ENCODE measurements around the gene E2F7.

Gene E2F7

DNA sequence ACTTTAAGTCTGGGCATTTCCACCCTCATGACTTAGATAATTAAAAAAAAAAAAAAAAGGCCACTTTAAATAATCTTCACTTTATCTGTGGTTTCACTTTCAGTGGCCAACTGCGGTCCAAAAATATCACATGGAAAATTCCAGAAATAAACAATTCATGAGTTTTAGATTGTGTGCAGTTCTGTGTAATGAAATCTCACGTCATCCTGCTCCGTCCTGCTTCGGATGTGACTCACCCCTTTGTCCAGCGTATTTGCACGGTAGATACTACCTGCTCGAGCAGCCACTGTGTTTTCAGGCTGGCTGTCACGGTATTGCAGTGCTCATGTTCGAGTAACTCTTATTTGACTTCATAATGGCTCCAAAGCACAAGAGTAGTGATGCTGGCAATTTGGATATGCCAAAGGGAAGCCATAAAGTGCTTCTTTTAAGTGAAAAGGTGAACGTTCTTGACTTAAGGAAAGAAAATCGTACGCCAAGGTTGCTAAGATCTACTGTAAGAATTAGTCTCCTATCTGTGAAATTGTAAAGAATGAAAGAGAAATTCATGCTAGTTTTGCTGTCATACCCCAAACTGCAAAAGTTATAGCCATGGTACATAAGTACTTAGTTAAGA, 2.4 kb downstream of the E2F7 start:
- no peak for DNase-seq

DNA sequence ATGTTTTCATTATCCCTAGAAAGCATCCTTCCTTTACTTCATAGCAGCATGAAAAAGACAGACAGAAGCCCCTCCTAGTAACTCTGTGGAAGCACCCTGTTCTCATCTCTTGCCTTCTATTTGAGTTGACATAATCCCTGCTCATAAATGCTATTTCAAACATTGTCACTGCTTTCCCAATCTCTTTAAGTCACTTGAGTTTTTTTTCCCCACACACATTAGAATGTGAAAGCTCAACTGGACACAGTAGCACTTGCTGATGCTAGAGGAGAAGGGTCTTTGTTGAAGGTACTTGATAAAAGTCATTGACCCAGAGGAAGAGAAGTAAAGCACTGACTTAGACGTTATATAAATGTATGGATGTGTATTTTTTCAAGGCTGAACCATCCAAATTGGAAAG, 3.0 kb downstream of the E2F7 start:
- no peak for DNase-seq

DNA sequence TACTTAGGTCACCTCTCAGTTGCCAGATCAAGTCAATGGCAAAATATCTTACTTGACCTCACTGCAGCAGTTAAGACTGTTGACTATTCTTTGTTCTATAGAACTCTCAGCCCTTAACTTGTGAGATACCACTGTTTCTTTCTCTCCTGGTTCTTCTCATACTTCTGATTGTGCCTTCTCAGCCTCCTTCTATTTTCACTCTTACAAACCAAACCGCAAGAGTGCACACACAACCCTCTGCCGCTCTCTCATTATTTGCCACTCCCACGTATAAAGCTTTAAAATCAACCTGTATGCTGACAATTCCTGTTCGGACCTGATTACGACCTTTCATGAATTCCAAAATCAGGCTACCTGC, 4.5 kb downstream of the E2F7 start:
- DNase-seq, result no peak

DNA sequence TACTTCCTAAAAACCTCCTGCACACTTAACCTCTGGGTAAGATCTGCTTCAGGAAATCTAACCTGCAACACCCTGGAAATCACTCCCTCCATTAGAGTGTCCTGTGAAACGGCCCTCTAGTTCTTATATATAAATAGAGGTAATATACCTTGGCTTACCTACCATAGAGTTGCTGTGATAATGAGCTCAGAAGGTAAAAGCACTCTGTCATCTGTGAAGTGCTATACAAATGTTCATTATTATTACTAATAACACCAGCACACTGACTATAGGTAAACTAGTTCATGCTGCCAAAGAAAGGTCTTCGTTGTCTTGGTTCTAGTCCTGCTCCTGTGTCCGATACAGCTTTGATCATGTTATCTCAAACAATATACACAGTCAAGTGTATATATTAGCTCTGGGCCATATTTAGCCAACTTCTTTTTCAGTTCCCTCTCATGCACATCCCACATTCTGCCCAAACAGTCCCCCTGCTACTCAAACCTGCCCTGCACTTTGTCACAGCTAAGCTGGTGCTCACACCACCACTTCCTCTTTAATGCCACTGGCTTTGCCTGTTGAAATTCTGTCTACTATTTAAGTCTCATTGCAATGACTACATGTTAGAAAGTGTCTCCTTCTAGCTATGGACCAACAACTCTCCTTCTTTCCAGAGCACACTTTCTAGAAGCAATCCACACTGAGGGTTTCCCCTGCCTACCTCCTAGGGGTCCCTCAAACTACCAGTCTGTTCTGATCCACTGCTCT, 5.1 kb downstream of the E2F7 start:
- no peak for DNase-seq

- DNase-seq, result no peak
These were observed 6.6 kb downstream of the E2F7 start for GRCh38 chr12:77058740-77059139.

- no peak for DNase-seq
These were observed 10.5 kb downstream of the E2F7 start for GRCh38 chr12:77054851-77055250.

DNA sequence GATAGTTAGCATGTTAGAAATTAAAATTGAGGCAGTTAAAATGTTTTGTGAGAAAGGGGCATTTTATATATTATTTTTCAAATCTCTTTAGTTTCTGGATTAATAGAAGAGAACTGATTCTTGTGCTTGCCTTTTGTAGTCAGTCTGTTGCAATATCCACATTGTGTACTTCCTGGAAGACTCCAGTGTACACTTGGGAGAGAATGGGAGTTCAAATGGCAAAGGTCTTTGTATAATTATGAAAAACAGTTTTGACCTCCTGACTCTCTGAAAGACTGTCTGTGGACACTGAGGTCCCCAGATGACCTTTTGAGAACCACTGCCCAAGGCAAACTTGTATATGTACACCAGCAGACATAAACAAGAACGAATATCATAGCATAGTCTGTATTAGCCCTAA, 12.1 kb downstream of the E2F7 start:
- no peak for DNase-seq

- DNase-seq, result peak; percentile 59
These were observed 15.5 kb downstream of the E2F7 start for GRCh38 chr12:77049767-77050353.

GRCh38 chr12:77047341-77048109, 17.8 kb downstream of the E2F7 start:
- DNase-seq, result no peak

DNA sequence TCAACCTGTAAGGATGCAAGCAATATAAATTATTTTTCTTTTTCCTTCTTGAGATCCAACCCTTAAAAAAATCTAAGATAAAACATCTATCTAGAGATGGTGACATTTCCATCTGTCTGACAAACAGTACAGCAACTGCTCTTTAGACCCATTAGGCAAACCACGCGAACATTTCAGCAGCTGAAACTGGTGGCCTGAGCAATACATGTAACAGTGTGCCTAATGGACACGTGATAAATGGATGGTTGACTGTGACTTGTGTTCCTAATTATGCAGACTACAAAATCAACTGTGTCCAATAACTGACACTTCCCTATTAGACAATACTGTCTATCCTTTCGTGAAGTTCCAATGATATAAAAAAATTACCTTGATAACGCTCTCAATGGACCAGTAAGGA, 18.9 kb downstream of the E2F7 start:
- DNase-seq, result no peak

- DNase-seq, result no peak
These were observed 20.2 kb downstream of the E2F7 start for GRCh38 chr12:77045183-77045582.

GRCh38 chr12:77044721-77045120, 20.6 kb downstream of the E2F7 start:
- DNase-seq, result no peak

GRCh38 chr12:77042833-77043232, 22.5 kb downstream of the E2F7 start:
- DNase-seq, result no peak

- no peak for DNase-seq
These were observed 25.1 kb downstream of the E2F7 start for GRCh38 chr12:77040231-77040630.

DNA sequence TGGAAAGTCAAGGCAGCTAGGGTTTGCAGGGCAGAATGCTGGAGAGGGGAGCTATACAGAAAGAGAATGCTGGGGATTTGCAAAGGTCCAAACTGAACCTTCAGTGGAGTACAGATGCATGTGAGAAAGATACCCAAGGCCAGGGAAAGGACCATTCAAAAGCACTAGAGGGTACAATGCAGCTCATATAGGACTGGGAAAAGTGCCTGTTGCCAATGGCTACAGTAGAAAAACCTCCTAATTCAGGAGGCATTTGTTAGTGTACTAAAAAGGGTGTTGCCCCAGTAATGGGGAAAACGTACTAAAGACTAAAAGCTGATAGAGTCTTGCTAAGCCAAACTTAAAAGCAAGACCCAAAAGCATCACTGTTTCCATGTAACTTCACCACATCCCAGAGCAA, 30.1 kb downstream of the E2F7 start:
- no peak for DNase-seq

DNA sequence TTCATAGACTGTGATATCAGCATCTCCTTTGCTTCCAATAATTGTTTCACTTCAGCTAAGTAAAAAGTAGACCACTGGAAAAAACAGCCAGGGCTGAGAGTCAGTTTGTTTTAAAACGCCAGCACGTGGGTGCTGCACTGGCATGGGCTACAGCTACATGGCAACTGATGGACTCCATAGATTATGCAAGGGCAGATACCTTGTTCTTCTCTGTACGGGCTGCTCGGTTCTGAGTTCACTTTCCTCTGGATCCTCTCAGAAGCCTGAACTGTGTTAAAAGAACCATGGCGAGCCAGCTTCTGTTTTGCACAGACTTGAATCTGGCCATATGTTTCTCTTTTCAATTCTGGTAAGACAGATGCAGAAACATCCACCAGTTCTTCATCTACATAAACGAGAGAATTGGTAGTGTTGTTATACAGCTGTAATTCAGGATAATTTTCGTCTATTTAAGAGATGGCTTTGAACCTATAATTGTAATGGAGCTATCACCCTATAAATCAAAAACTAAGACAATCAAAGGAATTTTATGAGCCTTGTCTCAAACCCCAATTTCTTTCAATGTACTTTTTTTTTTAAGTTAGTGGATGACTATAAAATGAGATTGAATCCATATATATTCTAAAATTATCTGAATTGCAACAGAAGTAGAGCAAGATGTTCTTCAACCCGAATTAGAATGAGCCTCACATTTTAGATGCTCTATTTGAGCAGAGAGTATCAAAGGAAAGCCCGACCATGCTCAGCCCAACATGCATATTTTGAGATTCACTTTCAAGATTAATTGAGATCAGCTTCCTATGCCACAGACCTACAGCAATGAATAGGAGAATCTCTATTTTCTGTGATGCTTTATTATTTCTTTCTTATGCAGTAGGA, 31.5 kb downstream of the E2F7 start:
- DNase-seq, result no peak

DNA sequence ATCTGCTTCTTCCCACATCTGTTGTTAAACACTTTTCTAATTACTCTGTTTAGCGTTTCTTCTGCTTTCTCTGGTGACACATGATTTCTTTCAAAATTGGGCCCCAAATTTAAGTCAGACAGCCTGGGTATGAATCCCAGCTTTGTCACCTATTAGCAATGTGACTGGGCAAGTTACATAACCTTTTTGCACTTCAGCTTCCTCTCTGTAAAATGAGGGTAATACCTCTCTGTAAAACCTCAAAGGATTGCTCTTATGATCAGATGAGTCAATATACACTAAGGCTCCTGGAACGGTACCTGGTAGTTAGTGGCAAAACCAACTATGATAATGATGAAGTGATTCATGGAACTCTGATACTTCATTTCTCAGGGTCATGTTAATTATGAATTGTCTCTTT, 33.0 kb downstream of the E2F7 start:
- DNase-seq, result peak; percentile 65

DNA sequence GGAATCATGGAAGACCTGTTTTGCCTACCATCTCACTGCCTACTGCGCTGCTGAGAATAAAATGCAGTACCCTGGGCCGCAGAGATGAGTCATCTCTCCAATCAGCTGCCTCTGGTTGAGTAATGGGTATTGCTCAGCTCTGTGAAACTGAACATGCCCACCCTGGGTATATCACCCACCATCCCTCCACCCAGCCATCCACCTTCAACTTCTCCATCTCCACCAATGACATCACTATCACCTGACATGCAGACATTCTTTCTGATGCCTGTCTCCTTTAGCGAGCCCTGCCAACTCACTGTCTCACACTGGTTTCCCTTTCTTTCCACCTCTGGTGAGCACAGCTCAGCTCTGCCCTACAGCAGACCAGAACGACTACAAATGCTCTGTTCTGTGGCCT, 33.6 kb downstream of the E2F7 start:
- peak; percentile 13 for DNase-seq

DNA sequence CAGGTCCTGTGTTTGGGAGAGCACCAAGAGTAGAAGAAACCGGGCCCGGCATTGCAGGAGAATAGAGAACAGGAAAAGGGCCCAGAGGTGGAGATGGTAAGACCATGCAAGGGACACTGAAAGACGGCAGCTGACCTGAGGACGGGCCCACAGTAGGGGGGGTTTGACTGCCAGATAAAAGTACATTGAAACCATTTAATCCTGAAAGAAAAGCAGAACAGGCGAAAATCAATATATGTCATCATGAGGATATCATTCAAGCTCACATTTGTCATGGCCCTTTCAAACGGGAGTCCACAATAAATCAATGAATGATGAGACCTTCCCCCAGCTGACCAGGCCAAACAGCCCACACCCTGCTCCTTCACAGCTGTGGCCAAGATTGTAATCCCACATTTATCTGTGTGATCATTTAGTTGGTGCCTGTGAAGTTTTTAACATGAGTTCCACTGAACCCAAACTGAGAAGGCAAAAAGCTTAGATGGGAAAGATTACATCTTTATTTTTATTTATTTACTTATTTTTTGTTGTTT, 39.5 kb downstream of the E2F7 start:
- DNase-seq, result no peak

GRCh38 chr12:77023501-77023900, 41.9 kb downstream of the E2F7 start:
- DNase-seq, result no peak

DNA sequence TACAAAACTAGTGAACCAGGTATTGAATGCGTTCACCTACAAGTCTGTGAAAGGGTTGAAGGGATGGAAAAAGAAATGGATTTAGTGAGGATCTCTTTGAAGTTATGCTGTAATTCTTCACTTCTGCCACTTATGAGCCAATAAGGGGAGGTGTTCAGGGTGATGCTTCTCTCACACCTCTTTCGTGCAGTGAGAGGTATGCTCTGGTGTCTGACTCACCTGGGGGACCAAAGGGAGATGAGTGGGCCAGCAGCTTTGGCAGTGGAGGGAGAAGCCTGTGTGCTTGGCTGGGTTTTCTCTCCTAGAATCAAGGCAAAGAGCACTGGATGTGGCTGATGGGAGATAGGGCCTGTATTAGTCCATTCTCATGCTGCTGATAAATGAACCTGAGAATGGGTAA, 45.4 kb downstream of the E2F7 start:
- DNase-seq, result no peak

- no peak for DNase-seq
These were observed 48.8 kb downstream of the E2F7 start for GRCh38 chr12:77016606-77017005.
